RWPE2 (cell line): ENCODE data around the gene SRSF4.
"Not testable (repeated sequence)": the region's sequence is repeated elsewhere in the genome, so short reads cannot be mapped to it uniquely, and the experiment has no call there.

Experiments
- ATAC-seq: fragments of 200-7000 bp; cut with Tn5 transposase; 3 replicates; pipeline ENCODE4 v1.9.1; 2021; ENCODE audit warnings: low read depth
- DNase-seq: peaks from one replicate; pipeline ENCODE4 v3.0.0-alpha.2; 2020; ENCODE audit warnings: low spot score
- H3K27ac ChIP-seq: fragments of 450-650 bp; 2 replicates; pipeline ENCODE4 v1.5.1; 2017; ENCODE audit warnings: mild to moderate bottlenecking; ENCODE audit not compliant: poor library complexity, severe bottlenecking
- H3K27me3 ChIP-seq: fragments of 250-450 bp; sonication (Bioruptor Pico); 2 replicates; pipeline ENCODE4 v1.5.1; 2021; ENCODE audit warnings: mild to moderate bottlenecking, moderate library complexity; ENCODE audit not compliant: insufficient read depth, poor library complexity, severe bottlenecking
- H3K36me3 ChIP-seq: fragments of 250-450 bp; sonication (Bioruptor Pico); 2 replicates; pipeline ENCODE4 v1.5.1; 2020; ENCODE audit warnings: low read depth, mild to moderate bottlenecking, moderate library complexity
- H3K4me1 ChIP-seq: fragments of 250-450 bp; sonication (Bioruptor Pico); 2 replicates; pipeline ENCODE4 v1.5.1; 2021; ENCODE audit warnings: mild to moderate bottlenecking, moderate library complexity; ENCODE audit not compliant: insufficient read depth, poor library complexity, severe bottlenecking
- H3K4me3 ChIP-seq: fragments of 250-450 bp; sonication (Bioruptor Pico); 2 replicates; pipeline ENCODE4 v1.5.1; 2021; ENCODE audit warnings: mild to moderate bottlenecking, moderate library complexity; ENCODE audit not compliant: severe bottlenecking
- H3K9me3 ChIP-seq: fragments of 250-450 bp; sonication (Bioruptor Pico); 2 replicates; pipeline ENCODE4 v1.5.1; 2021; ENCODE audit warnings: mild to moderate bottlenecking, moderate library complexity; ENCODE audit not compliant: severe bottlenecking
- CTCF ChIP-seq: fragments of 450-650 bp; IDR thresholded peaks from one replicate; pipeline ENCODE4 v1.5.1; 2017; ENCODE audit warnings: mild to moderate bottlenecking, moderate library complexity; ENCODE audit not compliant: poor library complexity, severe bottlenecking

SRSF4 gene

GRCh38 chr1:29113413-29114117 lies 68.1 kb downstream of the SRSF4 start:
- H3K4me3 ChIP-seq: no peak overlapping the region
- ATAC-seq: 0 out of 3 replicates have a peak, but pooled peaks have one; percentile 19
- no peak for DNase-seq
- H3K4me1 ChIP-seq: no peaks in the 10 kb centered on the region
- H3K27ac ChIP-seq: no peak overlapping the region
- no peaks in the 10 kb centered on the region for H3K36me3 ChIP-seq
- no peaks in the 10 kb centered on the region for H3K27me3 ChIP-seq
- no peaks in the 10 kb centered on the region for H3K9me3 ChIP-seq
- TF ChIP-seq CTCF: no peak

GRCh38 chr1:29112705-29113412 lies 68.8 kb downstream of the SRSF4 start:
- ATAC-seq: no peak
- no peak for TF ChIP-seq CTCF
- DNase-seq: no peak
- Histone ChIP-seq H3K27ac (no peak overlapping the region), H3K27me3 (no peaks in the 10 kb centered on the region), H3K36me3 (no peaks in the 10 kb centered on the region), H3K4me1 (no peaks in the 10 kb centered on the region), H3K9me3 (no peaks in the 10 kb centered on the region), H3K4me3 (no peak overlapping the region)

GRCh38 chr1:29108041-29108440 lies 73.7 kb downstream of the SRSF4 start:
- not testable (repeated sequence) for H3K27me3 ChIP-seq, H3K36me3 ChIP-seq, H3K4me3 ChIP-seq, H3K27ac ChIP-seq, ATAC-seq, H3K4me1 ChIP-seq, H3K9me3 ChIP-seq, DNase-seq

GRCh38 chr1:29105822-29106221 lies 75.9 kb downstream of the SRSF4 start:
- no peaks in the 10 kb centered on the region for H3K4me1 ChIP-seq
- H3K27me3 ChIP-seq: no peaks in the 10 kb centered on the region
- DNase-seq: no peak
- H3K36me3 ChIP-seq: no peaks in the 10 kb centered on the region
- no peaks in the 10 kb centered on the region for H3K9me3 ChIP-seq
- TF ChIP-seq CTCF: no peak
- no peak overlapping the region for H3K27ac ChIP-seq
- no peak for ATAC-seq
- no peak overlapping the region for H3K4me3 ChIP-seq

- Histone ChIP-seq H3K4me1 (no peaks in the 10 kb centered on the region), H3K27ac (no peak overlapping the region), H3K9me3 (no peaks in the 10 kb centered on the region), H3K27me3 (no peaks in the 10 kb centered on the region), H3K4me3 (no peak overlapping the region), H3K36me3 (peaks cover 3% of the 10 kb centered on the region; the same call in 1 of the 2 replicates)
- no peak for ATAC-seq
- TF ChIP-seq CTCF: no peak
- no peak for DNase-seq
Observed at GRCh38 chr1:29100487-29100886, 81.2 kb downstream of the SRSF4 start.
